HG03457 (cell line): ENCODE measurements around the gene TPM4.
"Not testable (repeated sequence)": the region's sequence is repeated elsewhere in the genome, so short reads cannot be mapped to it uniquely, and the experiment has no call there.

Experiments used
- ATAC-seq: cut with Tn5 transposase; IDR thresholded peaks from one replicate; pipeline ENCODE4 v1.9.1; 2021; ENCODE audit warnings: moderate number of reproducible peaks; ENCODE audit not compliant: unreplicated experiment

The TPM4 gene

DNA sequence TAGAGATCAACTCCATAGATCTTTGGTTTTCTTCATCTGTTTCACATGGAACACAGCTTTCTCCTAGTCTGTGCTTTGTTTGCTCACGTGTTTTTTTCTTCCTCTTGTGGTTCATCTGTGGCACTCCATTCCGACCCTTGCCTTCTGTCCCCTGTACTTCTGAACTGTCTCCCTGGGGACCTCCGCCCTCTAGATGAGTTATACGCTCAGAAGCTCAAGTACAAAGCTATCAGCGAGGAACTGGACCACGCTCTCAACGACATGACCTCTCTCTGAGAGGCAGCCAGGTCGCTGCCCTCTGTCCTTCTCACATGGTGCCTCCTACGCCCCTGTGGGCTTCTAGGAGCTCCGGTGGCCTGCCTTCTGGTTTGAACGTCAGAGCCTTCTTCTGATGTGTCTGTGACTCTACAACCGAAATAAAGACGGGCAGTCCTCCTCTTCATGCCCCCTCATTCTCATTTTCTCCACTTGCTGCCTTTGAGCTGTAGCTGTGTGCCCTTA, 18.8 kb downstream of the TPM4 start:
- ATAC-seq = no peak

DNA sequence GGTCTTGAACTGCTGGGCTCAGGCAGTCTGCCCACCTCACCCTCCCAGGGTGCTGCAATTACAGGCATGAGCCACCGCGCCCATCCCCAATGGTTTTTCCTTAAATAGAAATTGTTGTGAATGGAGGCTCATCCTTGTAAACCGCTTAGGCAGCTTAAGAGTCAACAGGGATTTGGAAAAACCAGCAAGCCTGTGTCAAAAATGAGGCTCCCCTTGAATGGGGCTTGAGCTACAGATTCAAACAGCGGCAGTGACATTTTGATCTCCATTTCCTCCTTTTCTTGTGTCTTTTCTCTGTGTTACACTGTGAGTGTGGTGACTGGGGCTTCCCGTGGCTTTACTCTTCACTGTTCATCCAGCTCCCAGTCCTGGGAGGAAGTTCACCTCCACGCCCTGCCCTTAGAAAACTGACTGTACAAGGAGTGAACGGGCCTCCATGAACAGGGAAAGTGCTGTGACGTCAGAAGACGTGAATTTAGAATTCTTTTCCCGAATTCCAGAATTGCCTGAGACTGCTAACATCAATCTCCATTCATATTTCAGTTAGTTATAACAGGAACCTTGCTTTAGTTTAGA, 20.1 kb downstream of the TPM4 start:
- ATAC-seq = no peak

DNA sequence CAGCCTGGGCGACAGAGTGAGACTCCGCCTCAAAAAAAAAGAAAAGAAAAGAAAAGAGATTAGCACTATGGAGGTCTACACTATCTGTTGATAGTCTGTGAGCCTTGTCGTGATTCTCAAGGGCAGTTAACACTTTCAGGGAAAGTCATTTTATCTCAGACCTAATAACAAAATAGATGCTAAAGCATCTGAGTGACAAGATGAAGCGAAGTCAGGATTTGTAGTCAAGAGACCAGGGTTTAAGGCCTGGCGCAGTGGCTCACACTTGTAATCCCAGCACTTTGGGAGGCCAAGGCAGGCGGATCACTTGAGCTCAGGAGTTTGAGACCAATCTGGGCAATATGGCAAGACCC, 22.1 kb downstream of the TPM4 start:
- ATAC-seq = no peak

DNA sequence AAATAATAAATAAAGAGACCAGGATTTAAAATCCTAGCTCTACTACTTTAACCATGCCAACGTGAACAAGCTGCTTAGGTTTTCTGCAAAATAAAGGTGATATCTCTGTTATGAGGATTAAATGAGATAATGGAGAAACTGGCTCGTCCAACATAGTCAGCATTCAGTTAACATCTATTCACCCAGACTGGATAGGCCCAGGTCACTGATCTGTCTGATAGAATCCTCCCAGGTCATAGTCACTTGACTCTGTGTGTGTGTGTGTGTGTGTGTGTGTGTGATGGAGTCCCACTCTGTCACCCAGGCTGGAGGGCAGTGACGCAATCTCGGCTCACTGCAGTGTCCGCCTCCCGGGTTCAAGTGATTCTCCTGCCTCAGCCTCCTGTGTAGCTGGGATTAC, 22.5 kb downstream of the TPM4 start:
- ATAC-seq = no peak

DNA sequence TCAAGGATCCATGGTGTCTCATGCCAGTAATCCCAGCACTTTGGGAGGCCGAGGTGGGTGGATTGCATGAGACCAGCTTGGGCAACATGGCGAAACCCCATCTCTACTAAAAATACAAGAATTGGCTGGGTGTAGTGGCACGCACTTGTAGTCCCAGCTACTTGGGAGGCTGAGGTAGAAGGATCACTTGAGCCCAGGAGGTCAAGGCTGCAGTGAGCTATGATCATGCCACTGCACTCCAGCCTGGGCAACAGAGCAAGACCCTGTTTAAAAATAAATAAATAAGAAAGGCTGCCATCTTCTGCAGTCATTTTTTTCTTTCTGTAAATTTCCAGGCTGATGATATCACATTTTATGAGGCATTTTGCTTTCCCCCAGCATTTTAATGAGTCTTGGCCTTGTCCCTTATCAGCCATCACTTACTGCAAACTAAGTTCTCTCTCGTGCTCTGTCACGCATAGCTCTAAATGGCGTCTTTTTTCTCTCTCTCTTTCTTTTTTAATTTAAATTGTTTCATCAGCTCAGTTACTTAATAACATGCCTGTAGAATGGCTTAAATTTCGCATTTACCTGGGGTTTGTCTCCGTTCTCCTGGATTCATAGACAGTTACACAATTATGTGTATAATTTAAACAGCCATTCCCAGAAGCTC, 23.1 kb downstream of the TPM4 start:
- not testable (repeated sequence) for ATAC-seq

DNA sequence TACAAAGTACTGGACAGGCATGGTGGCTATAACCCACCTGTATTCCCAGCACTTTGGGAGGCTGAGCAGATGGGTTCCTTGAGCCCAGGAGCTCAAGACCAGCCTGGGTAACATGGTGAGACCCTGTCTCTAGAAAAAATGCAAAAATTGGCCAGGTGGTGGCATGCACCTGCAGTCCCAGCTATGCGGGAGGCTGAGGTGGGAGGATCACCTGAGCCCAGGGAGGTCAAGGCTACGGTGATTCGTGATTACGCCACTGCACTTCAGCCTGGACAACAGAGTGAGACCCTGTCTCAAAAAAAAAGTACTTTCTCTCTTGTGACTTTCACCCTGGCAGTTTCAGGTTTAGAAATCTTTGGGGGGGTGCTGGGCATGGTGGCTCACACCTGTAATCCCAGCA, 24.2 kb downstream of the TPM4 start:
- ATAC-seq = no peak

DNA sequence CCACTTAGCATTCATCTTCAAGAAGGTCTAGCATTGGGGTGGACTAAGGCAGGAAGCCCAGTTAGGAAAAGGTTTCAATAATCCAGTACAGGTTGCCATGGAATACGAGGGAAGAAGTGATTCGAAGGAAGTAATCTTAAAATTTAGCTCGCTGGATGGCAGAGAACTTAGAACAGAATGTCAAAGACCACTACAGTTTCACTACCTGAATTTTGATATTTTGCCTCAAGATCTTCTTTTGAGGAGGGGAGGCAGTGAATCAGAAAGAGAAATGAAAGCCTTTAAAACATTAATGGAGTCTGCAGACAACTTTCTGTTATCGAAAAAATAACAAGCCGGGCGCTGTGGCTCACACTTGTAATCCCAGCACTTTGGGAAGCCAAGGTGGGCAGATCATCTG, 28.4 kb downstream of the TPM4 start:
- no peak for ATAC-seq

DNA sequence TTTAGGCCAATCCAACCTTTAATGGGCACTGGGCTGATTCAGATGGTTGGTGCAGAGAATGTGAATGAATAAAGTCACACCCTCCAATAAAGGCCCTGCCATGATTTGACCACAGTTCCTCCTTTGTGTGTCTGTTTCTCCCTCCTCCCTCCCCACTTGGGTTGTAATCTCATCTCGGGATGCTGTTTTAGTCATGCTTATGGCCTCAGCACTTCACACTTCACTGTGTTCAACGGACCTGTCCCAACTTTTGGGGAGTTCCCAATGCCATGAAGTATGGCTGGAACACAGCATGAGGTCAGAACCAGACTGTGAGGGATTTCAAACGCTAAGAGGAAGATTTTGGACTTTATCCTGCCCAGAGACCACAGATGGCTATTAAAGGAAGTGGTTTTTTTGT, 29.8 kb downstream of the TPM4 start:
- ATAC-seq = no peak

DNA sequence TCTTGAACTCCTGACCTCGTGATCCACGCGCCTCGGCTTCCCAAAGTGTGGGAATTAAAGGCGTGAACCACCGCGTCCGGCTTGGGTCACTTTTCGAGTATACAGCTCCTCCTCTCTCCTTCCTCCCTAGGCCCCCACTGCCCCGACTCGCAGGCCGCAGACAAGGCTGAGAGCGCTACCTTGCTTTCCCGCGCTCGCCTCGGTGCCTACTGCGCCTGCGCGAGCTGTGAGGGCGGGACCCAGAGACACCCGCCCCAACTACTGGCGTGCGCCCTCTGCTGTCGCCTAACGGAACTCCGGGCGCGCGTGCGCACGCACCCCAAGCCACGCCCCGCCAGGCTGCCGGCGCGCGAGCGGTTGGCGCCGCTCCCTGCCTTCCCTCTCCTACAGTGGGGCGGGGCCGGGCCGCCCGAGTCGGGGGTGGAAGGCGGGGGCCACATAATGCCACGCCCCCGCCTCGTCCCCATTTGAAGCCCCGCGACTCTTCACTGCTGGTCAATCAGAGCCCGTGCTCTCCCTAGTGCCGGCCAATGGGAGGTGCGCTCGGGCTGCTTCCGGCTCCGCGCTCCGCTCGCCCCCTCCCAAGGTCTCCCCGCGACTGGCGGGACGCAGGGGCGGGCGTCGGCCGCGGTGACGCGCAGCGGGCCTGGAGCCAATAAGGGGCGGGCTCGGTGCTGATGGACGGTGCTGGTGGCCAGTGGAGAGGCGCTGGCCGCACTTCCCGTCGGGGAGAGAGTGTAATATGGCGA, 35.0 kb downstream of the TPM4 start, which contains the start of gene RAB8A:
RAB8A (plus strand) TSS at position 730 of the 749 bp plus-strand sequence; CDS start at position 743, 13 bp downstream.
- ATAC-seq = peak; percentile 81

DNA sequence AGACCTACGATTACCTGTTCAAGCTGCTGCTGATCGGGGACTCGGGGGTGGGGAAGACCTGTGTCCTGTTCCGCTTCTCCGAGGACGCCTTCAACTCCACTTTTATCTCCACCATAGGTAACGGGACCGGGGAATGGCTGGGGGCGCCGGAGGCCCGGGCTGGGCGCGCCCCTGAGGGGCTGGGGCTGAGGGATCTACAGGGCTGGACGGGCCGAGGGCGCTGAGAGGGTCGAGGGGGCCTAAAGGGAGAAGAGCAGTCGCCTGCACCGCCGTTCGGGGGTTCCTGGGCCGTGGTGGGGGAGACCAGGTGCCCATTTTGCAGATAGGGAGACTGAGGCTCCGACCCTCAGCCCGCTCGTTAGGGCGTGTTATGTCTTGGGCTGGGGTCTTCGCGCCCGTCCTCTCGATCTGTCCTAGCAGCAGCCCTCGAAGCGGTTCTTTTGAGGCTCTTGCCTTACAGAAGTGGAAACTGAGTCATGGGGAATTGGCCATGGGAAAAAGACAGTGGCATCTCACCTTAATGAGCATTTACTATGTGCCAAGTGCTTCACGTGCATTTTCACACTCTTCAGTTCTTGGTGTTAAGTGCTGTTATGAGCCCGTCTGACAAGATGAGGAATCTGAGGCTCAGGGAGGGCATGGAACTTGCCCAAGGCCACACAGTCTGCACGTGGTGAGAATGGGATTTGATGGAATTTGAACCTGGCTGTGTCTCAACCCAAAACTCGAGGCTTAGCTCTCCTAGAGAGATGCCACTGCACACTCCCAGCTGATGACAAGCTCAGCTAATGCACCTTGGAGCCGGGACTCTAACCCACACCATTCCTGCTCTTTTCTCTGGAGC, 35.8 kb downstream of the TPM4 start:
- ATAC-seq = no peak

DNA sequence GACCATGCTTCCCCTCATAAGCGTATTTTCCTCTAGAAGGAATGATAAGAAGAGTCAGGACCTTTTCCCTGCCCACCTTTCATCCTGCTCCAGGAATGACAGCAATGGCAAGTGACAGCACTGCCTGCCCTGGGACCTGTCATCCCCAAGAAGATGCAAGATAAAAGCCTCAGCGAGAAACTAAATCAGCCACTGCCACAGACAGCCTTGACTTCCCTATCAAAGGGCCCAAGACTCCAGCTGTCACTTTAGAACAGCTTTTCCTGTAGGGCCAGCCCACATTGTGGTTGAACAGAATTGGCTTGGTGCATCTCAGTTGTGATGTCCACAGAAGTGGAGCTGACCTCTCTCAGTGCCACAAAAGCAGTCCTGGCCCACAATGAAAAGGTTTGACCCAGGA, 36.5 kb downstream of the TPM4 start:
- ATAC-seq = no peak

DNA sequence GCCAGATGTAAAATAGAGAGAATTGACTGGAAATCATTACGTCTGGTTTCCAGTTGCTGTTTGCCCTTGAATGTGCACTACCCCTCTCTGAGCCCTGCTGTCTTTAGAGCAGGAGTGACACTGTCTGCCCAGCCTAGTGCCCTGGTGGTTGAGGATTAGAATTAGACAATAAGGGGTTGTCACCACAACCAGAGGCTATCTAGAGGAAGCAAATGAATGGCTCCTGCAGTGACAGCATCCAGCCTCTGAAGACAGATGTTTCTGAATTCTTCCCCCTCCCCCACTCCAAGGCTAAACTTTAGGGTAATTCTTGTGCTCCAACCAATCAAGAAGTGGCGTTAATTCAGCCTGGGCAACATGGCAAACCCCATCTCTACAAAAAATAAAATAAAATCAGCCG, 37.4 kb downstream of the TPM4 start:
- ATAC-seq = no peak

DNA sequence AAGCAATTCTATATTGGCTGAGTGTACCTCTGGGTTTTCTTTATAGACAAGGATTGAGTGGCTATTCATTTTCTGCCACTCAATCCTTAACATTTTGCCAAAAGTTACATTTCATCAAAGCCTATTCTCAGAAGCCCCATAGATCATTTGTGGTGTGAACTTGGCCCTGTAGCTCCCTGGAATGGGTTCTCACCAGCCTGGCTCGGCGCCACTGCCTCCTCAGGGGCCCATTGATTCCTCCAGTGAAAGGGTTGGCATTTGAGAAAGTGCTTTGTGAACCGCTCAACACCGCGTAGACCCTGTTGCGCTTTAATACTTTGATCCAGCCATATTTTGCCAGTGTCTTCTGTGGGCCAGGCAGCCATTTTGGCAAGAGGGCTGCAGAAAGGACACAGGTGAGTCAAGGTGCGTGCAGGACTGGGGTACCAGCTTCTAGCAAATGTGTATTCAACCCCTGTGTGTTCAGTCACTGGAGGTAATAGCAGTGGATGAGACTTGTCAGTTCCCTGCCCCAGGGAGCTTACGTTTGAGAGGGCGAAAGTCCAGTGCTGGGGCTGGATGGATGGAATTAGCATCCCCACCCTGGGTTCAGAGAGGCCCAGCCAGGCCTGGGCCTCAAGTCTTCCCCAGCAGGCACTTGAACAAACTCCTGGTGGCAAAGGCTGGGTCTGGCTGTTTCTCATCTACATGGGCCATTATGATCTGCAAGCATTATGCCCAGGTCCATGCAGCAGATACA, 39.2 kb downstream of the TPM4 start:
- no peak for ATAC-seq

DNA sequence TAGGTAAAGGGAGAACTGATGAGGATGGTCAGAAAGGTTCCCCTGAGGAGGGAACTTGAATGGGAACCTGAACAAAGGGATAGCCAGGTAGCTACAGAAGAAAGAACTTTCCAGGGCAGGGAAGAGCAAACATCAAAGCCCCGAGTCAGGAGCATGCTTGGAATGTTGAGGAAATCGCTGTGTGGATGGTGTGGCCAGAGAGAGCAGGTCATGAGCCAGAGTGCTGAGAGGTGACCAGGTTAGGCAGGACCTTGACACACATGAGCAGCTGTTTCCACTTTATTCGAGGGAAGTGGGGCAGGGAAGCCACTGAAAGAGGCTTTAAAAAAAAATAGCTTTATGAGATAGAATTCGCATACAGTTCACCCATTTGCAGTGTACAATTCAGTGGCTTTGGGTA, 39.8 kb downstream of the TPM4 start:
- ATAC-seq = no peak

DNA sequence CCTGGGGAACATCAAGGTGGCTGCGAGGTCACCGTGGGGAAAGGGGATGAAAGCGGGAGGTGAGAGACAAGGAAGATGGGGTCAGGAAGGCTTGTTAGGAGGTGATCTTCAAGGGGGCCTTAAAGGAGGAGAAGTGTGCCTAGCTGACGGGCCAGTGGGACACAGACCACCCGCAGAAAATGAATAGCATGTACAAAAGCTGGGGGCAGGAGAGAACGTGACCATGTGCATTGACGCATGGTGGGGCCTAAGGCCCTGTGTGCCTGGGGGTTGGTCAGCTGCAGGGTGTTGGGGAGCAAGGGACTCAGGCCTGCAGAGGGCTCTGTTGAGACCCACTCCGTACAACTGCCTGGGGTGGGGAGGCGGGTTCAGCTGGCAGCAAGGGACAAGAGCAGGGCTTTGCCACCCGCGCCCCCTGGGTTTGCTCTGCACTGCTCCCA, 41.3 kb downstream of the TPM4 start:
- no peak for ATAC-seq

DNA sequence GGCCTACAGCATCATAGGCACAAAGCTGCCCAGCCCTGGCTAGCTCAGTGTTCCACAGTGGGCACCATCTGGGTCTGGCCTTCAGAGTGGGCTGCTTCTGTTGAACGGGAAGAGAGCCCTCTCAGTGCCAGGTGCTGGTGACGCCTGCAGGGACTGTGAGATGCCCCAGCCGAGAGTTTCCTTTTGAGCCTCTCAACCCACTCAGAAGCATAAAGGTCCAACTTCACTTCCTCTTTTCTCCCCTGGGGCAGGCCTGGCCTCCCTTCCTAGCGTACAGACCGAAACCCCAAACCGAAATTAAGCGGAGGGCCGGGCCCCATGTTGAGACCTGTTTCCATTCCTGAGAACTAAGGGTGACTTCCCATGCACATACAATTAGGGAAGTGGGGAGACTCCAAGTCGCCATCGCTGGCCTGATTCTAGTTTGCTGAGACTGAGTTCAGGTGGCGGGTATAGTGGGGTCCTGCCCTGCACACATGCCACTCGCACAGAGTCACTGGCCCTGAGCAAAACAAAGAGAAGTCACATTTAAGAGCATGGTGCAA, 42.3 kb downstream of the TPM4 start:
- ATAC-seq = peak; percentile 60

DNA sequence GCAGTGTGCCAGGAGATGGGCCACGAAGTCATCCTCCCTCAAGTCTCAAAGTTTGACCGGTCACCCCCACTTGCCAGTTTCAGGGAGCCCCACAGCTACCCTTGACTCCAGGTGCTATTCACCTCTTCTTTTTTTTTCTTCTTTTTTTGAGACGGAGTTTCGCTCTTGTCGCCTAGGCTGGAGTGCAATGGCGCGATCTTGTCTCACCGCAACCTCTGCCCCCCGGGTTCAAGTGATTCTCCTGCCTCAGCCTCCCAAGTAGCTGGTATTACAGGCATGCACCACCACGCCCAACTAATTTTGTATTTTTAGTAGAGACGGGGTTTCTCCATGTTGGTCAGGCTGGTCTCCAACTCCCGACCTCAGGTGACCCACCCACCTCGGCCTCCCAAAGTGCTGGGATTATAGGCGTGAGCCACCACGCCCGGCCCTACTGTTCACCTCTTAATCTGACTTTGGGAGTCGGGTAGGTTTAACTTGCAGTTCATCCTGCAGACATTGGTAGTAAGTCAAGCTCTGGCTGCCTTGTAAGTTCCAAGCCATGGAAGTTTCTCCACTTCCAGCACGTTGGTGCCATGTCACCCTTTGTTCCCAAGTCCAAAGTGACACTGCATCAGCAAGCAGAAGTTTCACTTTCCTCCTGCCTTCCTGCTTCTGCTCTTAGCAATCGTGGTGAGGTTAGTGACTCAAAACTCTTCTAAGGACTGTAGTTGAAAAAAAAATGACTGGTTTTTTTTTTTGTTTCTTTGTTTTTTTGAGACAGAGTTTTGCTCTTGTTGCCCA, 43.0 kb downstream of the TPM4 start:
- peak; percentile 0 for ATAC-seq

DNA sequence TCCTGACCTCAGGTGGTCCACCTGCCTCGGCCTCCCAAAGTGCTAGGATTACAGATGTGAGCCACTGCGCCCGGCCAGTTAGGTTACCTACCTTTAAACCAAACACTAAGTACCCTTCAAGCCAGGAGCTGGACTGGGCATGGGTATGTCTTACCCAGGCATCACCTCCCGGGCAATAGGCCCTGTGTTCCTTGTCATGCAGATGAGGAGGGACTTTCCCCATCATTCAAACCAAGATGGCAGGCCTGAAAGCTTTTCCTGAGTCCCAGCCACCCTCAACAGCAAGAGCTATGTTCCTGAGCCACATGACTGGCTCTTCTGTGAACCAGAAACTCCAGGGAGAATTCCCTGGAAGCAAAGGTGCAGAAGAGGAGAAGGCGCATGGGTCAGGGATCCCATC, 44.8 kb downstream of the TPM4 start:
- ATAC-seq = no peak

DNA sequence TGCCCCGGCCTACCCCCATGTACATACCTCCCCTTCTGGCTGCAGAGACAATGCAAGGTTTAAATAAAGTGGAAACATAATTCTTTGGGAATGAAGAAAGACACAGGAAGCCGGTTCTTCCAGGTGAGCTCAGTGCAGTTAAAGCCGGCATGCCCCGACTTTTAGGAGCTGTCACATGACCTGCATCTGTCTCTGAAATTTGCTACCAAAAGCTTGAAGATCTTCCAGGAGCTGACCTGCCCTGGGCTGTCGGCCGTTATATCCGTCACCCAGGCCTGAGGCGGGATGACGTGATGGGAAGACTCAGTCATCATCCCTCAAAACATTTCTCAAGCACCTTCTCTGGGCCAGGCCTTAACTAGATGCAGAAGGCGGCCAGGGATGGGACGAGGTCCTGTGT, 45.7 kb downstream of the TPM4 start:
- ATAC-seq = no peak
